GM21423 (cell line): ENCODE measurements around the gene CAMK2G.

ENCODE experiments used
- ATAC-seq: cut with Tn5 transposase; IDR thresholded peaks from one replicate; pipeline ENCODE4 v1.9.1; 2021; ENCODE audit warnings: mild to moderate bottlenecking, moderate library complexity; ENCODE audit not compliant: unreplicated experiment

The CAMK2G gene

GRCh38 chr10:73884017-73884416 is 9.7 kb upstream of the CAMK2G start:
- ATAC-seq, result no peak

GRCh38 chr10:73881221-73881919 is 7.0 kb upstream of the CAMK2G start:
- no peak for ATAC-seq

- ATAC-seq, result peak; percentile 87
Measured at GRCh38 chr10:73879296-73880173, 5.2 kb upstream of the CAMK2G start.

- no peak for ATAC-seq
Measured at GRCh38 chr10:73878365-73878764, 4.0 kb upstream of the CAMK2G start.

GRCh38 chr10:73877533-73878160 is 3.3 kb upstream of the CAMK2G start:
- no peak for ATAC-seq

GRCh38 chr10:73876971-73877370 is 2.6 kb upstream of the CAMK2G start:
- ATAC-seq, result no peak

GRCh38 chr10:73876566-73876965 is 2.2 kb upstream of the CAMK2G start:
- no peak for ATAC-seq

GRCh38 chr10:73876157-73876556 is 1.8 kb upstream of the CAMK2G start:
- no peak for ATAC-seq

GRCh38 chr10:73875139-73875475 is 752 bp upstream of the CAMK2G start:
- ATAC-seq, result peak; percentile 12

GRCh38 chr10:73873838-73874215 is 528 bp downstream of the CAMK2G start:
- ATAC-seq, result no peak

- no peak for ATAC-seq
Measured at GRCh38 chr10:73873142-73873837, 1.1 kb downstream of the CAMK2G start.

- ATAC-seq, result no peak
Measured at GRCh38 chr10:73872190-73872710, 2.1 kb downstream of the CAMK2G start.

GRCh38 chr10:73871295-73872189 is 2.8 kb downstream of the CAMK2G start:
- no peak for ATAC-seq

- no peak for ATAC-seq
Measured at GRCh38 chr10:73868655-73869195, 5.6 kb downstream of the CAMK2G start.

- ATAC-seq, result no peak
Measured at GRCh38 chr10:73867871-73868631, 6.3 kb downstream of the CAMK2G start.

GRCh38 chr10:73867126-73867807 is 7.1 kb downstream of the CAMK2G start:
- ATAC-seq, result no peak

- no peak for ATAC-seq
Measured at GRCh38 chr10:73866621-73867020, 7.7 kb downstream of the CAMK2G start.
